Colonic mucosa (tissue), 4 donors: ENCODE data around the gene TLE2. TPM values are rescaled to one million over a fixed set of nuclear protein-coding genes. Genes with fewer than 3 reads are reported as not detected.

Experiments used
- DNase-seq: peaks from one replicate; pipeline ENCODE4 v3.0.0-alpha.2; 2020
- H3K27ac ChIP-seq: fragments of 200-600 bp; one replicate; pipeline ENCODE4 v1.8.0; 2021
- H3K27me3 ChIP-seq: fragments of 200-600 bp; one replicate; pipeline ENCODE4 v1.8.0; 2021
- H3K36me3 ChIP-seq: fragments of 200-600 bp; one replicate; pipeline ENCODE4 v1.8.0; 2021
- H3K4me1 ChIP-seq: fragments of 200-600 bp; one replicate; pipeline ENCODE4 v1.8.0; 2021; ENCODE audit warnings: mild to moderate bottlenecking
- H3K4me3 ChIP-seq: fragments of 200-600 bp; one replicate; pipeline ENCODE4 v1.8.0; 2021
- H3K9ac ChIP-seq, 2 donors: one replicate each; pipeline ENCODE4 v1.7.0; 2013; ENCODE audit warnings: control low read depth in 2 of 2, low read depth in 2 of 2, low read length in 2 of 2
- H3K9me3 ChIP-seq: fragments of 200-600 bp; one replicate; pipeline ENCODE4 v1.8.0; 2021
- CTCF ChIP-seq: fragments of 200-600 bp; IDR thresholded peaks from one replicate; pipeline ENCODE4 v1.8.0; 2022; ENCODE audit warnings: antibody characterized with exemption, mild to moderate bottlenecking
- intact Hi-C: fragments of 100-400 bp; cut with DNase I; formaldehyde crosslinking; loops from one replicate; pipeline ENCODE4 v1.14.1; 2022
- total RNA-seq, 2 donors: library from RNA; stranded (reverse); fragmentation: NEBNext Ultra II Directional in 1 of 2; extraction: Animal tissue kit (Norgen Biotek cat#: 25700) in 1 of 2; gene quantifications; one replicate each; pipeline ENCODE4 v1.2.1, GENCODE V29; 2021
- donor health status: healthy.
- donor health status: DM: no; HTN: no; CAD: no.
- donor health status: DM: no; HTN: no; CAD: no.

Gene TLE2
- total RNA-seq, 2 donors from 2014 or later, result 42.8 to 52.4 TPM

- Histone ChIP-seq H3K27ac (no peak overlapping the region), H3K4me3 (no peak overlapping the region), H3K9me3 (no peaks in the 10 kb centered on the region), H3K36me3 (no peaks in the 10 kb centered on the region), H3K4me1 (no peaks in the 10 kb centered on the region), H3K27me3 (no peaks in the 10 kb centered on the region), H3K9ac (peak overlapping the region in 1 of 2 donors; percentile 26)
- intact Hi-C loops, result no loop called here
- DNase-seq, result no peak
- no peak for TF ChIP-seq CTCF
These were observed 46.5 kb downstream of the TLE2 start for GRCh38 chr19:2982561-2982960.

GRCh38 chr19:2981898-2982297 lies 47.2 kb downstream of the TLE2 start:
- Histone ChIP-seq H3K9ac (no peak overlapping the region), H3K9me3 (no peaks in the 10 kb centered on the region), H3K4me3 (no peak overlapping the region), H3K36me3 (no peaks in the 10 kb centered on the region), H3K27me3 (no peaks in the 10 kb centered on the region), H3K4me1 (no peaks in the 10 kb centered on the region), H3K27ac (no peak overlapping the region)
- intact Hi-C loops, result no loop called here
- no peak for DNase-seq
- no peak for TF ChIP-seq CTCF

- intact Hi-C loops, result loop anchor here (5.0 kb wide), 1 partner anchor 84 kb away; the partner anchor contains the start of gene TLE5
- DNase-seq, result no peak
- H3K27me3 ChIP-seq, result no peaks in the 10 kb centered on the region
- no peak overlapping the region for H3K27ac ChIP-seq
- H3K9ac ChIP-seq, result no peak overlapping the region
- no peaks in the 10 kb centered on the region for H3K36me3 ChIP-seq
- H3K4me1 ChIP-seq, result peaks cover 5% of the 10 kb centered on the region
- H3K9me3 ChIP-seq, result no peaks in the 10 kb centered on the region
- no peak for TF ChIP-seq CTCF
- H3K4me3 ChIP-seq, result no peak overlapping the region
These were observed 50.3 kb downstream of the TLE2 start for GRCh38 chr19:2978772-2979171.

- H3K27ac ChIP-seq, result no peak overlapping the region
- no peak for TF ChIP-seq CTCF
- H3K9me3 ChIP-seq, result no peaks in the 10 kb centered on the region
- DNase-seq, result no peak
- no peak overlapping the region for H3K4me3 ChIP-seq
- H3K36me3 ChIP-seq, result no peaks in the 10 kb centered on the region
- H3K4me1 ChIP-seq, result peaks cover 5% of the 10 kb centered on the region
- H3K9ac ChIP-seq, result peak overlapping the region in 1 of 2 donors; percentile 58
- intact Hi-C loops, result loop anchor here (5.0 kb wide), 1 partner anchor 84 kb away; the partner anchor contains the start of gene TLE5
- no peaks in the 10 kb centered on the region for H3K27me3 ChIP-seq
These were observed 50.8 kb downstream of the TLE2 start for GRCh38 chr19:2978166-2978767.

- Histone ChIP-seq H3K27me3 (no peaks in the 10 kb centered on the region), H3K27ac (no peak overlapping the region), H3K9me3 (no peaks in the 10 kb centered on the region), H3K36me3 (no peaks in the 10 kb centered on the region), H3K9ac (peak overlapping the region in 1 of 2 donors; percentile 58), H3K4me3 (peak overlapping the region; percentile 10), H3K4me1 (peaks cover 5% of the 10 kb centered on the region)
- intact Hi-C loops, result loop anchor here (5.0 kb wide), 1 partner anchor 85 kb away; the partner anchor contains the start of gene TLE5
- no peak for TF ChIP-seq CTCF
- peak; percentile 47 for DNase-seq
These were observed 51.3 kb downstream of the TLE2 start for GRCh38 chr19:2977746-2978138.
